Hepatocyte (in vitro differentiated cells): ENCODE data around the gene PARD3B. TPM values are rescaled to one million over a fixed set of nuclear protein-coding genes. Genes with fewer than 3 reads are reported as not detected.

Experiments
- DNase-seq: peaks from one replicate; pipeline ENCODE4 v3.0.0-alpha.2; 2016; ENCODE audit warnings: low spot score
- H2AFZ ChIP-seq: fragments of 200-600 bp; sonication (generic); 2 replicates; pipeline ENCODE4 v1.6.0; 2016; ENCODE audit warnings: antibody characterized with exemption, mild to moderate bottlenecking
- H3K27ac ChIP-seq: fragments of 200-600 bp; sonication (generic); 2 replicates; pipeline ENCODE4 v1.5.1; 2016; ENCODE audit warnings: mild to moderate bottlenecking
- H3K27me3 ChIP-seq: fragments of 200-600 bp; sonication (generic); 2 replicates; pipeline ENCODE4 v1.6.1; 2016
- H3K36me3 ChIP-seq: fragments of 200-600 bp; sonication (generic); replicated peaks from 2 replicates; pipeline ENCODE4 v1.5.1; 2016; ENCODE audit warnings: low read depth; ENCODE audit not compliant: insufficient read depth
- H3K4me1 ChIP-seq: fragments of 200-600 bp; sonication (generic); 2 replicates; pipeline ENCODE4 v1.5.1; 2016; ENCODE audit warnings: mild to moderate bottlenecking, moderate library complexity; ENCODE audit not compliant: insufficient read depth
- H3K4me2 ChIP-seq: fragments of 200-600 bp; sonication (generic); 2 replicates; pipeline ENCODE4 v1.6.0; 2016
- H3K4me3 ChIP-seq: fragments of 200-600 bp; sonication (generic); 2 replicates; pipeline ENCODE4 v1.5.1; 2016; ENCODE audit warnings: mild to moderate bottlenecking
- H3K79me2 ChIP-seq: fragments of 200-600 bp; sonication (generic); 2 replicates; pipeline ENCODE4 v1.6.0; 2017; ENCODE audit warnings: mild to moderate bottlenecking
- H3K9me2 ChIP-seq: fragments of 200-600 bp; sonication (generic); replicated peaks from 2 replicates; pipeline ENCODE4 v1.6.0; 2017; ENCODE audit warnings: mild to moderate bottlenecking; ENCODE audit not compliant: insufficient read depth
- H3K9me3 ChIP-seq: fragments of 200-600 bp; sonication (generic); 2 replicates; pipeline ENCODE4 v1.5.1; 2016; ENCODE audit warnings: low read depth, mild to moderate bottlenecking
- H4K20me1 ChIP-seq: fragments of 200-600 bp; sonication (generic); 2 replicates; pipeline ENCODE4 v1.6.0; 2016; ENCODE audit warnings: mild to moderate bottlenecking; ENCODE audit not compliant: insufficient read depth, poor library complexity, severe bottlenecking
- CTCF ChIP-seq: fragments of 200-600 bp; sonication (generic); IDR thresholded peaks from 2 replicates; pipeline ENCODE4 v1.5.1; 2016; ENCODE audit warnings: antibody characterized with exemption, mild to moderate bottlenecking; ENCODE audit not compliant: poor library complexity
- EZH2 ChIP-seq: fragments of 200-600 bp; sonication (generic); IDR thresholded peaks from 2 replicates; pipeline ENCODE4 v1.6.1; 2016; ENCODE audit warnings: antibody characterized with exemption, mild to moderate bottlenecking, borderline replicate concordance
- EZH2phosphoT487 ChIP-seq: fragments of 200-600 bp; sonication (generic); IDR thresholded peaks from one replicate; pipeline ENCODE4 v1.6.1; 2018; ENCODE audit warnings: antibody characterized with exemption, mild to moderate bottlenecking, low read depth, moderate library complexity; ENCODE audit not compliant: unreplicated experiment, severe bottlenecking
- WGBS: methylation state at CpG from one replicate; pipeline ENCODE4 v1.1.6; 2016; ENCODE audit warnings: low lambda C conversion rate; ENCODE audit errors: missing lambda C conversion rate; 5-methylcytosine and 5-hydroxymethylcytosine counted together
- polyA plus RNA-seq: library from polyadenylated mRNA; unstranded; fragments of >200 nt; fragmentation: Nextera tagmentation; extraction: Ambion mirVana; gene quantifications from 2 replicates; pipeline ENCODE4 v1.2.1, GENCODE V29; 2016
- total RNA-seq: library from RNA; depleted of rRNA; stranded (reverse); fragments of >200 nt; gene quantifications from 2 replicates; pipeline ENCODE4 v1.2.3, GENCODE V29; 2014

Gene PARD3B
- total and polyA plus RNA-seq, 2 experiments from 2014 or later = 11.5 to 21.7 TPM

GRCh38 chr2:205471776-205472175, 926.5 kb downstream of the PARD3B start:
- WGBS = 75% methylated on average over 2 of the region's 2 CpGs
- no peaks in the 10 kb centered on the region for H4K20me1 ChIP-seq
- H3K27ac ChIP-seq = no peak overlapping the region
- DNase-seq = no peak
- no peak overlapping the region for H3K4me2 ChIP-seq
- TF ChIP-seq EZH2 = no peak
- no peak for TF ChIP-seq EZH2phosphoT487
- no peak for TF ChIP-seq CTCF
- H3K79me2 ChIP-seq = no peaks in the 10 kb centered on the region
- H3K4me3 ChIP-seq = no peak overlapping the region
- H3K4me1 ChIP-seq = peaks cover 2% of the 10 kb centered on the region
- H2AFZ ChIP-seq = no peak overlapping the region
- no peaks in the 10 kb centered on the region for H3K9me3 ChIP-seq
- H3K36me3 ChIP-seq = no peaks in the 10 kb centered on the region
- no peaks in the 10 kb centered on the region for H3K9me2 ChIP-seq
- H3K27me3 ChIP-seq = no peaks in the 10 kb centered on the region

DNA sequence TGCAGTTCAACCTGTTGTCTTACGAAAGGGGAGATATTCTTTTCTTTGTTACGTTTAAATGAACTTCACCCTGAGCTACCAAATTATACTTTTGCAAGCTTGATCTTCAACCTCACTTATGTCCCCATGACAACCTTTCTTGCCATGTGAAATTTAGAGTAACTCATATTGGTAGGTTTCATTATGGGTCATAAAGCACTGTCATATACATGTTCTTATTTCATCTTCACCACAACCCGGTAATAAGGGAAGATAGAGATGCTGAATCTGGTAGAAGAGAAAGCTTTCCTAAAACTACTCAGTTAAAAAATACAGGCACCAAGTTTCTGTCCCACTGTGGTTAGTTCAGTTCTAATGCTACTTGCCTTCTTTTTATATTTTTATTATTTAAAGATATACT, 928.5 kb downstream of the PARD3B start:
- no peak for DNase-seq
- Histone ChIP-seq H4K20me1 (no peaks in the 10 kb centered on the region), H3K9me3 (no peaks in the 10 kb centered on the region), H3K9me2 (no peaks in the 10 kb centered on the region), H3K36me3 (no peaks in the 10 kb centered on the region), H3K4me3 (no peak overlapping the region), H3K4me1 (peaks cover 8% of the 10 kb centered on the region), H3K27ac (no peak overlapping the region), H3K27me3 (no peaks in the 10 kb centered on the region), H2AFZ (no peak overlapping the region), H3K4me2 (no peak overlapping the region), H3K79me2 (no peaks in the 10 kb centered on the region)
- TF ChIP-seq EZH2phosphoT487 = no peak
- no peak for TF ChIP-seq EZH2
- TF ChIP-seq CTCF = no peak
- WGBS = 89% methylated on average over 3 of the region's 3 CpGs

- no peaks in the 10 kb centered on the region for H3K36me3 ChIP-seq
- no peaks in the 10 kb centered on the region for H4K20me1 ChIP-seq
- H3K79me2 ChIP-seq = no peaks in the 10 kb centered on the region
Observed at GRCh38 chr2:205474741-205475415, 929.6 kb downstream of the PARD3B start.

More at GRCh38 chr2:205474741-205475415, 929.6 kb downstream of the PARD3B start:
- DNase-seq = no peak
- H3K4me1 ChIP-seq = peaks cover 8% of the 10 kb centered on the region
- TF ChIP-seq EZH2phosphoT487 = no peak
- no peak for TF ChIP-seq EZH2
- no peak for TF ChIP-seq CTCF
- no peak overlapping the region for H3K4me3 ChIP-seq
- 70% methylated on average over 6 of the region's 6 CpGs for WGBS
- H3K4me2 ChIP-seq = no peak overlapping the region
- no peaks in the 10 kb centered on the region for H3K9me2 ChIP-seq
- H3K27ac ChIP-seq = no peak overlapping the region
- H3K9me3 ChIP-seq = no peaks in the 10 kb centered on the region
- no peaks in the 10 kb centered on the region for H3K27me3 ChIP-seq
- H2AFZ ChIP-seq = no peak overlapping the region
